Measurements from ENCODE around the gene CHAF1A. TPM values are rescaled to one million over a fixed set of nuclear protein-coding genes. Genes with fewer than 3 reads are reported as not detected.

The CHAF1A gene
- total and polyA plus RNA-seq, 2 of the 4 experiments (the other 2 are of a cell fraction): 12.4 to 22.9 TPM

DNA sequence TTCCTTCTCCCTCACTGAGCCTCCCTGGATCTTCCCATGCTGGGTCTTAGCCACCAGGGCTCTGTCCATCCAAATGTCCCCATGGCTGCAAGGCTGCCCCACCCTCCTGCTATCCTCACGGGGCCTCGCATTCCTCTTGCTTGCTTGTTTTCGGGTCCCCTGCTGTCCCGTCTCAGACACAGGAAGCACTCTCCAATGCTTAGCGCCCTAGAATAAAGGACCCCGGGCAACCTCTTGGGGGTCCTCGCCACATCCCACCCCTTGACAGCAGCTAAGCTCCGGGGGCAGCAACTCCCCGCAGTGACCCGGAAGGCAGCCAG, 25.8 kb upstream of the CHAF1A start:
- no peak overlapping the region for H3K4me3 ChIP-seq (ENCODE audit: insufficient read depth, low read depth, low read length)
- peaks cover 75% of the 10 kb centered on the region for H4K20me1 ChIP-seq (ENCODE audit: insufficient read depth, low read length)
- 0 out of 4 replicates have a peak overlapping the region, but pooled peaks of 1 of the 2 experiments have one; percentile 13 for H4K8ac ChIP-seq (ENCODE audit: low read depth in 2 of 2, low read length in 2 of 2)
- WGBS, 2 experiments (ENCODE audit: extremely low coverage in 2 of 2, insufficient read length in 1 of 2): 74% methylated on average over 4 of the region's 10 CpGs; no CpG with 5 or more reads in 1 of the 2 experiments
- POLR2A ChIA-PET (ENCODE audit: unreplicated experiment): no interaction called here
- ATAC-seq (ENCODE audit: low read depth): no peak
- no peaks in the 10 kb centered on the region for H3K27me3 ChIP-seq (ENCODE audit: control insufficient read depth, insufficient read depth, low read length)
- H2BK5ac ChIP-seq (ENCODE audit: low read depth, low read length, poor library complexity, severe bottlenecking): peak overlapping the region; percentile 52
- no peak overlapping the region for H4K5ac ChIP-seq (ENCODE audit: low read depth, low read length)
- dilution Hi-C loops (cut with HindIII; ENCODE audit: low sequenced_read_pairs, unreplicated experiment) (no loop called here), in situ Hi-C loops (cut with MboI; ENCODE audit: low sequenced_read_pairs) (no loop called here), intact Hi-C loops (cut with micrococcal nuclease) (no loop called here)
- no peak overlapping the region for H3K56ac ChIP-seq (ENCODE audit: extremely low read depth, insufficient read depth, low read length)
- H2AK9ac ChIP-seq (replicated peaks; ENCODE audit: low read depth, low read length, poor library complexity): peak overlapping the region; percentile 88
- H3K79me1 ChIP-seq (ENCODE audit: low read depth in 1 of 2, low read length in 2 of 2): peaks cover 18 to 91% of the 10 kb centered on the region in 2 experiments; a peak in 3 of 4 replicates
- no TSS peak for BruUV-seq (replicated peaks)
- no peak overlapping the region for H4K91ac ChIP-seq (ENCODE audit: insufficient read depth, low read depth, low read length)
- DNase-seq: no peak
- peaks cover 57% of the 10 kb centered on the region for H3K4me1 ChIP-seq (ENCODE audit: control insufficient read depth, insufficient read depth, low read length)
- H3K14ac ChIP-seq (replicated peaks; ENCODE audit: low read depth, low read length): peak overlapping the region; percentile 1; the same call in 1 of the 2 replicates
- H3K9me3 ChIP-seq (ENCODE audit: control insufficient read depth, insufficient read depth, low read length): no peaks in the 10 kb centered on the region
- H3K9me1 ChIP-seq (ENCODE audit: insufficient read depth, low read length): peaks cover 48% of the 10 kb centered on the region
- no peak overlapping the region for H3K18ac ChIP-seq (ENCODE audit: low read depth, low read length)
- H2AFZ ChIP-seq (replicated peaks; ENCODE audit: low read length, poor library complexity): no peak overlapping the region
- H2BK20ac ChIP-seq (ENCODE audit: low read depth, low read length): no peak overlapping the region
- H2BK120ac ChIP-seq (ENCODE audit: low read depth, low read length): no peak overlapping the region
- H2AK5ac ChIP-seq (ENCODE audit: low read depth, low read length): peak overlapping the region; percentile 99; the same call in 1 of the 2 replicates
- H3K4ac ChIP-seq (ENCODE audit: low read depth, low read length): peak overlapping the region; percentile 24
- TF ChIP-seq CHD1 (IDR thresholded peaks at IDR 0.05; ENCODE audit: low read depth, low read length): no peak
- no peak for TF ChIP-seq SMC3 (IDR thresholded peaks at IDR 0.05; ENCODE audit: low read depth, low read length)
- no peak for TF ChIP-seq MAFK (IDR thresholded peaks at IDR 0.05; ENCODE audit: low read depth, low read length)
- TF ChIP-seq RCOR1 (IDR thresholded peaks at IDR 0.05; ENCODE audit: insufficient replicate concordance, low read length): no peak
- no peak for TF ChIP-seq MAZ (IDR thresholded peaks at IDR 0.05; ENCODE audit: borderline replicate concordance, low read depth, low read length)
- no peak for TF ChIP-seq RFX5 (IDR thresholded peaks at IDR 0.05; ENCODE audit: low read depth, low read length)
- TF ChIP-seq, protein P1, sequence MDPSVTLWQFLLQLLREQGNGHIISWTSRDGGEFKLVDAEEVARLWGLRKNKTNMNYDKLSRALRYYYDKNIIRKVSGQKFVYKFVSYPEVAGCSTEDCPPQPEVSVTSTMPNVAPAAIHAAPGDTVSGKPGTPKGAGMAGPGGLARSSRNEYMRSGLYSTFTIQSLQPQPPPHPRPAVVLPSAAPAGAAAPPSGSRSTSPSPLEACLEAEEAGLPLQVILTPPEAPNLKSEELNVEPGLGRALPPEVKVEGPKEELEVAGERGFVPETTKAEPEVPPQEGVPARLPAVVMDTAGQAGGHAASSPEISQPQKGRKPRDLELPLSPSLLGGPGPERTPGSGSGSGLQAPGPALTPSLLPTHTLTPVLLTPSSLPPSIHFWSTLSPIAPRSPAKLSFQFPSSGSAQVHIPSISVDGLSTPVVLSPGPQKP (IDR thresholded peaks at IDR 0.05; ENCODE audit: borderline replicate concordance, low read depth, low read length): no peak
- no peak for TF ChIP-seq FOS (IDR thresholded peaks at IDR 0.05; ENCODE audit: low read depth, low read length)
- no peak for TF ChIP-seq MXI1 (IDR thresholded peaks at IDR 0.05; ENCODE audit: borderline replicate concordance, low read depth, low read length)
- TF ChIP-seq, protein P2, sequence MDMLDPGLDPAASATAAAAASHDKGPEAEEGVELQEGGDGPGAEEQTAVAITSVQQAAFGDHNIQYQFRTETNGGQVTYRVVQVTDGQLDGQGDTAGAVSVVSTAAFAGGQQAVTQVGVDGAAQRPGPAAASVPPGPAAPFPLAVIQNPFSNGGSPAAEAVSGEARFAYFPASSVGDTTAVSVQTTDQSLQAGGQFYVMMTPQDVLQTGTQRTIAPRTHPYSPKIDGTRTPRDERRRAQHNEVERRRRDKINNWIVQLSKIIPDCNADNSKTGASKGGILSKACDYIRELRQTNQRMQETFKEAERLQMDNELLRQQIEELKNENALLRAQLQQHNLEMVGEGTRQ (IDR thresholded peaks at IDR 0.05; ENCODE audit: low read depth, low read length): no peak
- no peak for TF ChIP-seq NFE2L2 (IDR thresholded peaks at IDR 0.05; ENCODE audit: low read depth, low read length)
- TF ChIP-seq CEBPB (IDR thresholded peaks at IDR 0.05; ENCODE audit: low read depth, low read length): no peak
- TF ChIP-seq, protein P3, sequence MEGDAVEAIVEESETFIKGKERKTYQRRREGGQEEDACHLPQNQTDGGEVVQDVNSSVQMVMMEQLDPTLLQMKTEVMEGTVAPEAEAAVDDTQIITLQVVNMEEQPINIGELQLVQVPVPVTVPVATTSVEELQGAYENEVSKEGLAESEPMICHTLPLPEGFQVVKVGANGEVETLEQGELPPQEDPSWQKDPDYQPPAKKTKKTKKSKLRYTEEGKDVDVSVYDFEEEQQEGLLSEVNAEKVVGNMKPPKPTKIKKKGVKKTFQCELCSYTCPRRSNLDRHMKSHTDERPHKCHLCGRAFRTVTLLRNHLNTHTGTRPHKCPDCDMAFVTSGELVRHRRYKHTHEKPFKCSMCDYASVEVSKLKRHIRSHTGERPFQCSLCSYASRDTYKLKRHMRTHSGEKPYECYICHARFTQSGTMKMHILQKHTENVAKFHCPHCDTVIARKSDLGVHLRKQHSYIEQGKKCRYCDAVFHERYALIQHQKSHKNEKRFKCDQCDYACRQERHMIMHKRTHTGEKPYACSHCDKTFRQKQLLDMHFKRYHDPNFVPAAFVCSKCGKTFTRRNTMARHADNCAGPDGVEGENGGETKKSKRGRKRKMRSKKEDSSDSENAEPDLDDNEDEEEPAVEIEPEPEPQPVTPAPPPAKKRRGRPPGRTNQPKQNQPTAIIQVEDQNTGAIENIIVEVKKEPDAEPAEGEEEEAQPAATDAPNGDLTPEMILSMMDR (conservative IDR thresholded peaks at IDR 0.05; ENCODE audit: low read depth, low read length): no peak
- no peak for TF ChIP-seq RAD21 (IDR thresholded peaks at IDR 0.05; ENCODE audit: low read length)
- no peak for TF ChIP-seq POLR2A (IDR thresholded peaks at IDR 0.05; ENCODE audit: low read depth, low read length)
- TF ChIP-seq BHLHE40 (IDR thresholded peaks at IDR 0.05; ENCODE audit: low read depth, low read length): no peak
- H3K36me3 ChIP-seq (ENCODE audit: control insufficient read depth, insufficient read depth, low read length): peaks cover 3% of the 10 kb centered on the region; the same call in 1 of the 2 replicates
- H3K9ac ChIP-seq (ENCODE audit: low read depth, low read length): no peak overlapping the region
- 0 out of 2 replicates have a peak overlapping the region, but pooled peaks have one; percentile 18 for H3K27ac ChIP-seq (ENCODE audit: insufficient read depth, low read length)
- H3K23ac ChIP-seq (ENCODE audit: low read depth, low read length): no peak overlapping the region
- CTCF ChIA-PET: no interaction called here
- H3K4me2 ChIP-seq (ENCODE audit: low read depth, low read length): no peak overlapping the region
- no peak overlapping the region for H2BK15ac ChIP-seq (ENCODE audit: low read depth, low read length)
